NB4 (cell line): ENCODE measurements around the gene NEU1.

Experiments
- DNase-seq: peaks from one replicate; pipeline ENCODE4 v3.0.0; 2010; ENCODE audit warnings: low read depth
- H3K4me3 ChIP-seq: one replicate; pipeline ENCODE4 v1.5.1; 2011; ENCODE audit warnings: mild to moderate bottlenecking, low read depth, low read length, moderate library complexity
- CTCF ChIP-seq: IDR thresholded peaks from one replicate; pipeline ENCODE4 v1.5.1; 2012; ENCODE audit warnings: low read depth, low read length
- MAX ChIP-seq: IDR thresholded peaks from 2 replicates; pipeline ENCODE4 v1.6.1; 2011; ENCODE audit warnings: low read depth, low read length
- MYC ChIP-seq: IDR thresholded peaks from 2 replicates; pipeline ENCODE4 v1.6.1; 2011; ENCODE audit warnings: low read depth, low read length
- POLR2A ChIP-seq: IDR thresholded peaks from 2 replicates; pipeline ENCODE4 v1.6.1; 2011; ENCODE audit warnings: mild to moderate bottlenecking; ENCODE audit not compliant: insufficient read length; ENCODE audit errors: extremely low read depth

Gene NEU1

GRCh38 chr6:31899882-31900722 lies 37.5 kb upstream of the NEU1 start:
- peak overlapping the region; percentile 99 for H3K4me3 ChIP-seq
- peak; percentile 77 for DNase-seq
- TF ChIP-seq CTCF (no peak), MYC (no peak), POLR2A (no peak), MAX (no peak)

DNA sequence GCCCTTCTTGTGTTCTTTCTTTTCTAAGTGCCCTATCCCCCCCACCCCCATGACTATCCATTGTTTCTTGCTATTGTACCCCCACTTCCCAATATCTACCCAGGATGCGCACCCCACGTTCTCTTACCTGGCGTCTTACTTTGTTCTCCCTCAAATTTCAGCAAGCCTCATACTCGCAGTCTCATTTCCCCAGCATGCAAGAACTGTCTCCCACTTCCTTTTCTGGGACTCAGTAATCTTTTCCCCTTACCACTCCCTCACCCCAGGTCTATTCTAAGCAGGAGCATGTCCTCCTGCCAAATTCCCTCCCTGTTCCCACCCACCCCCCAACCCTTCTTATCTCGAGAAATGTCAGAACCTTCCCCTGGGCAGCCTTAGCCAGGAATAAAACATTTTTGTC lies 36.6 kb upstream of the NEU1 start:
- peak; percentile 49 for DNase-seq
- peak overlapping the region; percentile 99 for H3K4me3 ChIP-seq
- no peak for TF ChIP-seq MYC
- no peak for TF ChIP-seq MAX
- TF ChIP-seq POLR2A, result no peak
- no peak for TF ChIP-seq CTCF

GRCh38 chr6:31898383-31899011 lies 35.9 kb upstream of the NEU1 start:
- H3K4me3 ChIP-seq, result peak overlapping the region; percentile 99
- TF ChIP-seq CTCF (no peak), MYC (no peak), MAX (no peak), POLR2A (no peak)
- peak; percentile 59 for DNase-seq

- peak; percentile 91 for DNase-seq
- peak within 1 kb of the TSS; percentile 99 for H3K4me3 ChIP-seq
- TF ChIP-seq MAX (peak; percentile 88), CTCF (no peak), POLR2A (peak; percentile 82), MYC (peak; percentile 36; the same call in 1 of the 2 replicates)
Measured at GRCh38 chr6:31897612-31898382, 35.2 kb upstream of the NEU1 start, which contains the start of gene EHMT2. Gene EHMT2 (minus strand): TSS chr6:31897698. CDS start chr6:31897677, 21 bp downstream.

- peak overlapping the region; percentile 66 for H3K4me3 ChIP-seq
- TF ChIP-seq MYC (no peak), MAX (no peak), CTCF (no peak), POLR2A (no peak)
- peak; percentile 29 for DNase-seq
Measured at GRCh38 chr6:31896856-31897611, 34.4 kb upstream of the NEU1 start.
